ENCODE results near the gene NPAS1. TPM values are rescaled to one million over a fixed set of nuclear protein-coding genes. Genes with fewer than 3 reads are reported as not detected.

The NPAS1 gene
- total RNA-seq, 1 experiment from 2014 or later: 4.6 TPM

GRCh38 chr19:46978171-46978869 is 41.3 kb upstream of the NPAS1 start:
- ChIA-PET CTCF (no interaction called here), POLR2A (no interaction called here), RAD21 (ENCODE audit: low non-redundant PET in 1 of 2, low total read pairs in 2 of 2, uncharacterized antibody in 2 of 2, unreplicated experiment in 2 of 2) (no interaction called here)
- no TSS peak for BruUV-seq (replicated peaks)
- Histone ChIP-seq H3K4me3 (replicated peaks in 1 of 2; ENCODE audit: low read depth in 1 of 2, low read length in 2 of 2) (no peak overlapping the region), H2AFZ (ENCODE audit: low read depth, low read length, poor library complexity, severe bottlenecking) (no peak overlapping the region), H4K20me1 (ENCODE audit: insufficient read depth) (no peaks in the 10 kb centered on the region), H3K4me1 (ENCODE audit: control insufficient read depth in 1 of 2, insufficient read depth in 2 of 2, low read length in 2 of 2) (peaks cover 20 to 41% of the 10 kb centered on the region in 2 experiments), H3K27ac (ENCODE audit: low read depth, low read length) (no peak overlapping the region), H3K9me3 (ENCODE audit: control insufficient read depth in 1 of 2, insufficient read depth in 1 of 2, low read depth in 1 of 2, low read length in 2 of 2) (no peaks in the 10 kb centered on the region), H3K79me2 (ENCODE audit: insufficient read depth, low read length) (peaks cover 17% of the 10 kb centered on the region; the same call in 1 of the 2 replicates), H3K9ac (ENCODE audit: low read length) (no peak overlapping the region), H3K9me2 (ENCODE audit: insufficient read depth) (no peaks in the 10 kb centered on the region), H3K4me2 (ENCODE audit: low read length) (no peak overlapping the region), H3K36me3 (ENCODE audit: control insufficient read depth in 1 of 2, insufficient read depth in 2 of 2, low read length in 2 of 2) (no peaks in the 10 kb centered on the region), H3K27me3 (ENCODE audit: insufficient read depth, low read length) (no peaks in the 10 kb centered on the region)
- TF ChIP-seq YY1 (IDR thresholded peaks at IDR 0.05; ENCODE audit: extremely low read depth, insufficient replicate concordance, low read depth, low read length): no peak
- TF ChIP-seq FOSL1 (IDR thresholded peaks at IDR 0.05; ENCODE audit: low read depth): no peak
- no peak for TF ChIP-seq ZFX (IDR thresholded peaks at IDR 0.05)
- TF ChIP-seq SIN3A (IDR thresholded peaks at IDR 0.05; ENCODE audit: low read depth): no peak
- TF ChIP-seq ATF3 (IDR thresholded peaks at IDR 0.05): no peak
- TF ChIP-seq CEBPB (IDR thresholded peaks at IDR 0.05; ENCODE audit: low read depth): no peak
- no peak for TF ChIP-seq RAD21 (IDR thresholded peaks at IDR 0.05; ENCODE audit: low read depth)
- TF ChIP-seq TCF7L2 (IDR thresholded peaks at IDR 0.05; ENCODE audit: borderline replicate concordance, extremely low read depth, insufficient read depth, insufficient read length): no peak
- TF ChIP-seq SRF (IDR thresholded peaks at IDR 0.05; ENCODE audit: low read depth): no peak
- TF ChIP-seq JUND (IDR thresholded peaks at IDR 0.05): no peak
- TF ChIP-seq EGR1 (IDR thresholded peaks at IDR 0.05; ENCODE audit: low read depth): no peak
- TF ChIP-seq CTCF (IDR thresholded peaks at IDR 0.05 in 2 of 3, conservative IDR thresholded peaks at IDR 0.05 in 1 of 3; ENCODE audit: borderline replicate concordance in 1 of 3, insufficient read depth in 1 of 3, low read depth in 2 of 3, low read length in 2 of 3): no peak
- TF ChIP-seq ZBTB33 (IDR thresholded peaks at IDR 0.05; ENCODE audit: extremely low read depth, insufficient replicate concordance, low read length): no peak
- no peak for TF ChIP-seq POLR2A (IDR thresholded peaks at IDR 0.05; ENCODE audit: borderline replicate concordance, extremely low read depth, insufficient read depth, insufficient read length)
- no peak for TF ChIP-seq CBX3 (IDR thresholded peaks at IDR 0.05; ENCODE audit: low read depth)
- TF ChIP-seq ZNF274 (IDR thresholded peaks at IDR 0.05; ENCODE audit: low read depth, low read length): no peak
- TF ChIP-seq EZH2 (IDR thresholded peaks at IDR 0.05): no peak
- no peak for ATAC-seq
- intact Hi-C loops (cut with micrococcal nuclease): no loop called here
- no peak for DNase-seq (ENCODE audit: low read depth, low spot score)
